Tongue (tissue), 2 donors: ENCODE results near the gene GPR78. TPM values are rescaled to one million over a fixed set of nuclear protein-coding genes. Genes with fewer than 3 reads are reported as not detected.

ENCODE experiments used
- DNase-seq: peaks from one replicate; pipeline ENCODE4 v3.0.0-alpha.2; 2015
- total RNA-seq: library from RNA; depleted of rRNA; stranded (reverse); fragments of >200 nt; gene quantifications from one replicate; pipeline ENCODE4 v1.2.3, GENCODE V29; 2014

Gene GPR78, protein sequence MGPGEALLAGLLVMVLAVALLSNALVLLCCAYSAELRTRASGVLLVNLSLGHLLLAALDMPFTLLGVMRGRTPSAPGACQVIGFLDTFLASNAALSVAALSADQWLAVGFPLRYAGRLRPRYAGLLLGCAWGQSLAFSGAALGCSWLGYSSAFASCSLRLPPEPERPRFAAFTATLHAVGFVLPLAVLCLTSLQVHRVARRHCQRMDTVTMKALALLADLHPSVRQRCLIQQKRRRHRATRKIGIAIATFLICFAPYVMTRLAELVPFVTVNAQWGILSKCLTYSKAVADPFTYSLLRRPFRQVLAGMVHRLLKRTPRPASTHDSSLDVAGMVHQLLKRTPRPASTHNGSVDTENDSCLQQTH
- 1.3 TPM for total RNA-seq

DNA sequence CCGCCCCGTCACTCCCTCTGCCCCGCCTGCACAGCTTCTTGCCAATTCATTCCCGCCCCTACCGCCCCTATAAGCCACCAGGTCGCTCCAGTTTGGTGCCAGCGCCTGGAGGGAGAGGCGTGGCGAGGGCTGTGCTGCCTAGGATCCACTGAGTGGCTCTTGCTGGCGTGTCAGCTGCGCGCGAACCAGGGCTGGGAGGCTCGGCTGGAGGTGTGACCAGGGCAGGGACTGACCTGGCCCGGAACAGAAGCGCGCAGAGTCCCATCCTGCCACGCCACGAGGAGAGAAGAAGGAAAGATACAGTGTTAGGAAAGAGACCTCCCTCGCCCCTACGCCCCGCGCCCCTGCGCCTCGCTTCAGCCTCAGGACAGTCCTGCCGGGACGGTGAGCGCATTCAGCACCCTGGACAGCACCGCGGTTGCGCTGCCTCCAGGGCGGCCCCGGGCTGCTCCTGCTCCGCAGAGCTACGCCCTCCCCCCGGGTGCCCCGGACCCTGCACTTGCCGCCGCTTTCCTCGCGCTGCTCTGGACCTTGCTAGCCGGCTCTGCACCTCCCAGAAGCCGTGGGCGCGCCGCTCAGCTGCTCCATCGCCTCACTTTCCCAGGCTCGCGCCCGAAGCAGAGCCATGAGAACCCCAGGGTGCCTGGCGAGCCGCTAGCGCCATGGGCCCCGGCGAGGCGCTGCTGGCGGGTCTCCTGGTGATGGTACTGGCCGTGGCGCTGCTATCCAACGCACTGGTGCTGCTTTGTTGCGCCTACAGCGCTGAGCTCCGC lies at the start of gene GPR78:
TSS of gene GPR78 (plus strand) at position 72 of the 773 bp plus-strand sequence. CDS start at position 663, 591 bp downstream.
- peak; percentile 86 for DNase-seq

DNA sequence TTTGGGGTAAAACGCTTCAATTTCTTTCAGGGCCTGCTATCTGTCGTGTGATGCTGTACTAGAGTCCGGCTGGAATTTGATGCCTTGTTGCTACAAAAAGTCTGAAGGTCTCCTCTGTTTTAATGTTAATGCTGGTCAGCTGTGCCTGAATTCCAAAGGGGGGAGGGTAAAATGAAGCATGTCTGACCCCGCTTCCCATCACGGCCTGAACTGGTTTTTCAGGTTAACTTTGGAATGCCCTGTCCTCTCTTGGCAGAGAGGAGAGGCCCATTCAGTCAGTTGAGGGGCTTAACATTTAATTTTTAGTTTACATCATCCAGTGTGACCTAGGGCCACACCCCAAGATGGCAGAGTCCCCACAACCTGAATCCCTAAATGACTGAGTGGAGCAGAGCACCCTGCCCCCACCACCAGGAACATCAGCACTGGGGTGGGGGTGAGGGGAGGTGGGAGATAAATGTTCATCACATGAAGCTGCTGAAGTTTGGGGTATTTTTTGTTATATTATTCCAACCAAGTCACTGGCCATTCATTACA lies 47.9 kb upstream of the GPR78 start:
- DNase-seq = no peak

DNA sequence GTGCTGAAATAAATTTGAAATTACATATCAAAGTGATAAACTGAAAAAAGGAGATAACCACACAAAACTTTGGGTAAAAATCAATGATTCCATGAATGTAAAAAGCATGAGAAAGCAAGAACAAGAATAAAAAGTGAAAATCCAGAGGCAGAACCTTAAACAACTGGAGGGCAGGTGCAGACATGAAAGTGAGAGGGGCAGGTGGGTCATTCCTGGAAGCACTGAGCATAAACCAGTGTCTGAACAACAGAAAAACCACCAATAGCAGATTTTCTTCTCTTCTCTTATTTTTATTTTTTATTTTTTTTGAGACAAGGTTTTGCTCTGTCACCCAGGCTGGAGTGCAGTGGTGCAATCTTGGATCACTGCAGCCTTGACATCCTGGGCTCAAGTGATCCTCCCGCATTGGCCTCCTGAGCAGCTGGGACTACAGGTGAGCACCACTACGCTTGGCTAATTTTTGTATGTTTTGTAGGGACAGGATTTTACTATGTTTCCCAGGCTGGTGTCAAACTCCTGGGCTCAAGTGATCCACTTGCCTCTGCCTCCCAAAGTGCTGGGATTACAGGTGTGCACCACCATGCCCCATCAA lies 46.8 kb upstream of the GPR78 start:
- no peak for DNase-seq

DNA sequence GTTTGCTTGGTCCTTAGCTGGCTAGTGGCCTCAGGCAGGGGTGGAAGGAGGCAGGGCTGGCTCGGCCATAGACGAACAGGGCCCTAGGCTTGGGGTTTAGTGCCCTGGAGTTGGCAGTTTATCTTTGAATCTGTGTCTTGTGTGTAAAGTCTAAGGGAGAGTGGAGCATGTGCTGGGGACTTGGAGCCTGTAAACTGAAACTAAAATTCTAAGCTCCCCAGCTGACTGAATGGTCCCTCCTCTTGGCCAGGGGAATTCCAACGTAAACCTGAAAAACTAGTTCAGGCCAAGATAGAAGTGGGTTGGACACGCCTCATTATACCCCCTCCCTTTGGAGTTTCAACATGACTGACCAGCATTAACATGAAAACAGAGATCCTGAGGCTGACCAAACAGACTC lies 46.1 kb upstream of the GPR78 start:
- DNase-seq = peak; percentile 76

DNA sequence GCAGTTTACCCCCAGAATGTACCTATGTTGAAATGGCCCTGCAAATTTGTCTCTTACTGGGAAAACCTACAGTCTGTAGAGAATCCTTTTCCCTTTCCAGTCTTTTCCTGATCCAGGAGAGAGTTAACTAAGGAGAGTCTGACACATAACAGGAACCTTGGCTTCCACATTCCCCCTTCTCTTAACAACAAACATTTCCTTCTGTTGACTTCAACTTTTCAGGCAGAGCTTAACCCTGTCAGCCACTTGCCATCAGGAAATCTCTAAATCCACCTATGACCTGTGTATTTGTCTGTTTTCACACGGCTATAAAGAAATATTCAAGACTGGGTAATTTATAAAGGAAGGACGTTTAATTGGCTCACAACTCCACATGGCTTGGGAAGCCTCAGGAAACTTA lies 45.6 kb upstream of the GPR78 start:
- DNase-seq = peak; percentile 16

DNA sequence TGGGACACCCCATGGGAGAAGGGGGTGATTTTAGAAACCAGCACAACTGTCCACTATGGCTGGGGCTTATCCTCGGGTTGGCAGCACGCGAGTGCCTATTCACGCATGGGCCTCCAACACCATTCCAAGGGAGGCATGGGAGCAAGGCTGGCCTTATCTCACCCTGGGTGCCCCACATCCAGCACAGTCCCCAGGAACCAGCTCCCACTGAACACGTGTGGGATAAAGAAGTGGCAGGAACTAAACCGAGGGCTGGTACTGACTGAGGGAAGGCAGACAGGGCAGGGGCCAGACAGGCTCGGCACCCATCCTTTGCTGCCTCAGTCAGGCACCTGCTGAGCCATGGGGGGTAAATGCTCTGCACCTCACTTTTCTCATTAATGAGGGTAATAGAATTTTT lies 43.7 kb upstream of the GPR78 start:
- DNase-seq = no peak

DNA sequence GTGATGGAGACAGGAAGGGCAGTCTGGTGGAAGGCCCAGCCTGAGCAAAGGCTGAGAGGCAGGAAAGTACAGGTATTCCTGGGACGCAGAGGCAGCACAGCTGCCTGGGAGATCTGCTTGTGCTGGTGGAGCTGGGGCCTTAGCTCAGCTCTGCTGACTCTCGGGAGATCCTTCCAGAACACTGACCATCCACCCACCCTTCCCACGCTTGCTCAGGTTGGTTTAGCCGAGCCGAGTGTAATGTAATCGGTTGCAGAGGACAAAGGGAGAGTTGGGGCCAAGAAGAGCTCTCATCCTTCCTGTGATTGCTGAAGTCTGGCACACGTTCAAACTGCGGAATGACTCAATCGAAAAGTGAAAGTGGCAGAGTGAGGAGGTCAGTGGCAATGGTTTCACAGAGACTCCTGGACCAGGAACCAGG lies 43.1 kb upstream of the GPR78 start:
- peak; percentile 53 for DNase-seq

DNA sequence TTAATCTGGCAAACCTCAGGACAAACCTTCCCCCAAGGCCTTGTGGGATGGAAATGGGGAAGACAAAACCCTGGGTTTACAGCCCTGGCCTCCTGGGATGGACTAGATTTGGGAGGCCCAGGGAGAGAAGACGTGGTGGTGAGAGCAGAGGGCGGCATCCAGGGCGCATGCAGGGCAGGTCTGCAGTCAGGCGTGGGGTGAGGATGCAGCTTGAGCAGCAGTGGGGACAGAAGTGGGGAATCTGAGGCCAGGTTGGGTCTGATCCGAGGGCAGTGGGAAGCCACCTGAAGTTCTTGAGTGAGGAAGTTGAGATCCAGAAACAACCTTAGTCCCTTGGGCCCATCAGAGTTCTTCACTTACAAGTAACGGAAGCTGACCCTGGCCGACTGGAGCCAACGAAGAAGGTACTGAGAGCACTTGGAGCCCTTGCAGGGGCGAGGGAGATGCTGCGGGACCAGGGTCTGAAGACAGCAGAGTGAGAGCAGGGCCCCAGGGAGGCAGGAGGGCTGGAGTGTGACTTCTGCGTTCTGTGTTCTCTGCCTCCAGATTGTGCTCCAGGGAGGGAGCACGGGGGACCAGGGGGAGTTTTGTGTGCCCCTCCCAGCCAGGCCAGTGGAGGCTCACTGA lies 42.0 kb upstream of the GPR78 start:
- DNase-seq = no peak

DNA sequence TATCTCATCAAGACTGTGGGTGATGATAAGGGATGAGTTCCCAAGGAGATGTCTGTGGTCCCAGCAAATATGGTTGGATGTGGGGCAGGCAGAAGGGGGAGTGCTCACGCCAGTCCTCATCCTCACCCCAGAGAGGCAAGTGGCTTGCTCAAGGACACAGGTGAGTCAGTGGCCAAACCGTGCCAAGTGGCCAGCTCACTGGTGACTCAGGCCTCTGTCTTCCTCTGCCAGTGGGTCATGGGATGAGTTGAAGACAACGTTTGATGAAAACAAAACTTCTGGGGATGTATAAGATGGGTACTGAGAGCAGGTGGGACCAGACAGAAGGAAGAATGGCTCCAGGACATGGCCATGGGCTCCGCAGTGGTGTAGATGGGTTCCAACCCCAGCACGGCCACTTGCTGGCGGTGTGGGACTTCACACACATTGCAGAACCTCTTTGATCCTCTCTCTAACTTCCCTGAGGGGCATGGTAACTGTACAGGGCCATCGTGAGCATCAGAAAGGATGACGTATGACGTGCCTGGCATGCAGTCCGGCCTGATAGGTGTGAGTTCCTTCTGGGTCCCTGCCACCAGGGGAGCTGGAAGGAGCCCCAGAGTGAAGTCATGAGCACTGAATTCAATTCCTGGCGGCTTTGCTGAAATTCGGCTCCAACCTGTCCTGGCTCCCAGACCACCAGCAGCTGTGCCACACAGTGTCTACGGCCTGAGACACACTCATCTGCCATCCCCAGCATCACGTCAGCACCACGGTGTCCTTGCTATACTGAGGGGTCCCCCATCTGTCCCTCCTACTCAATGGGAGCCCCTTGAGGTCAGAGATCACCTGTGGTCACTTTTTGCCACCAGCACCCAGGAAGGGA lies 41.3 kb upstream of the GPR78 start:
- DNase-seq = no peak

DNA sequence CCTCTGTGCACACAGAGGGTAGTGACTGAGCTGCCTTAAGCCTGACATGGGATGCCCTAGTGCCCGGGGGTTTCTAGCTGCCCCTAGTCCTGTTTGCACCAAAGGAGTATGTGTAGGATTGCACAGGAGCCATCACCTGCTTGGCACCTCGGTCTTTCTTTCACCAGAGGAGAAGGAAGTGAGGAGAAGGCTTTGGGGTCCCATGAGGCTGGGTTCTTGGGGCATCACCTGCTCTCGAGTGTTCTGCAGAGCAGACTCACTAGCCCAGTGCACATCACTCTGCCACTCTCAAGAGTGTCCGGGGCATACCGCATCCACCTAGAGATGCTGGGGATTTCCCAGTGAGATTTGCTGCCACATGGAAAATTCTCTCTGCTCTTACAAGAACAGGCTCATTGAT lies 40.5 kb upstream of the GPR78 start:
- DNase-seq = no peak

DNA sequence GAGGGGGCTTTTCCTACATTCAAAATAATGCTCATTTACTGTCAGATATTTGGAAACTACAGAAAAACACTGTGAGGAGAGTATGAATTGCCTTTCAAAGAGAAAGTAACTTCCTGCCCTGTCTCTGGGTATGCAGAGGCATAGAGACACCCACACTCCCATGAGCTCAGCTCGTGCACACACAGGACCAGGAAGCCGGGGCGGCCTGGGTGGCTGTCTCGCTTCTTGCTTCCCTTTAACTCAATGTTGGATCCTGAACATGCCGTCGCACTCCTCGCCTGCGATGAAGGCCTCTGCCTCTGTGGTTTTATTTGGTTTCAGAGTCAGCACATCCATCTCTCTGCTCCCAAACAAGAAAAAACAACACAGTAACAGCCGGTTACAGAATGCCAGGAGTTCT lies 40.1 kb upstream of the GPR78 start:
- DNase-seq = no peak

DNA sequence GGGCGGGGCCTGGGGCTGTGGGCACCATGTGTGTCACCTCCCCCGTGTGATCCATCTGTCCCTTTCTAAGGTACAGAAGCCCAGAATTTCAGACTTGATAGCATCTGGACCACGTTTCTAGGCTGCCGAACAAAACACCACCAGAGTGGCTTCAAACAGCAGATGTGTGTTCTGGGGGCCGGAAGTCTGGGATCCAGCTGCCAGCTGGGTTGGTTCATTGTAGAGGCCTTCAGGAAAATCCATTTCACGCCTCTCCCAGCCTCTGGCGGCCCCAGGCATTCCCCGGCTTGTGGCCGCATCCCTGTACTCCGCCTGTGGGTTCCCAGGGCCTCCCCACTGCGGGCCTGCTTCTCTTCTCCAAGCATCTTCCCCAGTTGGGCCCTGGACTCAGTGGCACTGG lies 39.6 kb upstream of the GPR78 start:
- DNase-seq = no peak

DNA sequence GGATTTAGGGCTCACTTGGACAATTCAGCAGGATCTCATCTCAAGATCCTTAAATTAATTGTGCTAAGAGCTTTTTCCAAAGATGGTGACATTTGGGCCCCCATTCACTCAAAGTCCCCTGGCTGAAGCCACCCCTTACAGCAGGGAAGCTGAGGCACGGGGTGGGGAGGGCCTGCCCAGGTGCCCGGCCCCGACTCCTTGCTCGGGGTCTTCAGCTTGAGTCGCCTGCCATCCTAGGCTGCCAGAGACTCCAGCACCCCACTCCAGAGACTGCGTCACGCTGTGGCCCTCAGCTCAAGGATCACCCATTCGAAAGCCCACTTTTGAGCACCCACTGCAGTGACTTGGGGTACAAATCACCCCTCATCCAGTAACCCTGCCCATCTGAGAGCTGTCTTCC lies 39.2 kb upstream of the GPR78 start:
- no peak for DNase-seq

DNA sequence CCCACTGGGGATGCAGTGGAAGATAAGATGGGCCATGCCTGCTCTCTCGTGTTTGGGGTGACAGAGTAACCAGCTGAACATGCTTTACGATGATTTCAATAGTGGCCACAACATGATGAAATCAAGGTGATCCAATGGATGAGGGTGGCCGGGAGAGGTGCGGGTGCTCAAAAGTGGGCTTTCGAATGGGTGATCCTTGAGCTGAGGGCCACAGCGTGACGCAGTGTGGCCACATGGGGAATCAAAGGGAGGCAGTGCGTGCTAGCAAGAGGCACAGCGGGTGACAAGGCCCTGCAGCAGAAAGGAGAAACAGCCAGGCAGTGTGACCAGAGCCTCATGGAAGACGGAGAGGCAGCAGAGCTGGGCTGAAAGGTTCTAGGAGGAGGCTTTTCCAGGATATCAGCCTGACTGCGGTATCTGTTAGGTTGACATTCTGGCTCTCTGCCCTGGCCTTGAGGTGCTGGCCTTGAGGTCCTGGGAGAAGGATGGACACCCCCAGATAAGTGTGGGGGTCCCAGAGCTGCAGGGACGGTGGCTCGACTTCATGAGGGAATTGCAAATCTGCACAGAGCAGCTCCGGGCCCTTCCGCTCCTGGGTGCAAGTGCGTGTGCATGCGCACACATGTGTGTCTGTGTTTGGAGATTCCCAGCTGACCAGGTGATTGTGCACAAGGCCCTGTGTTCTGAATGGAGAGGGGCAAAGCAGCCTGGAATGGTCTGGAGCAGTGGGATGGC lies 38.0 kb upstream of the GPR78 start:
- DNase-seq = no peak

DNA sequence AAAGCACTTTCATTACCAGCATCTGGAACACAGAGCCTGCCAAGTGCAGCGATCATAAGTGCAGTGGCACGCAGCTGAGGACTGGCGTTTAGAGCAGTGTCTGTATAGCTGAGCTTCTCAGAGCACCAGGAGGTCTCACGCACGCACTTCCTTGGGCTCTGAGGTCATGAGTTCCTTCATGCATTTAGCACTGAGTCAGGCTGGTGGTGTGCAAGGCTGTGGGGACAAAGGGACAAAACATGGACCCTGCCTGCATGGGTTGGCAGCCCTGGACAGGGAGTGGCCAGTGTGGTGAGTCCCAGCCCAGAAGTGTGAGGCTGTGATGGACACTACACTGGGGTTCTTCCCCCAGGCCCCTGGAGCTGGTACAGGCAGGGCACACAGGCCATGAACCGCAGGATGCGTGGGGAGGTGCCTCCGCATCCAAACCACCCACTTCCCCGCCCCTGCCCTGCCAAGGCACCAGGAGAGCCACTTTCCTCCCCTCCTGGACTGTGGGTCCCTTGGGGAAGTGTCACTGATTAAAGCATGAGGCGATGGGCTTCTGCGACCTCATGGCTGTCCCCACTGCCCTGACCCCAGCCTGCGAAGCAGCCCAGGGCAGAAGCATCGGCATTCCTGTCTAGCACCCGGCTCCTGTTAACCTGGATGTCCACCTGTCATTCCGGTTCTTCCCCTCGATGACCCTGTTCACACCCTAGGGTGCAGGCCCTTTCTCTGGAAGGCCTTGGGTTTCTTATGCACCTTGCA lies 37.2 kb upstream of the GPR78 start:
- no peak for DNase-seq

DNA sequence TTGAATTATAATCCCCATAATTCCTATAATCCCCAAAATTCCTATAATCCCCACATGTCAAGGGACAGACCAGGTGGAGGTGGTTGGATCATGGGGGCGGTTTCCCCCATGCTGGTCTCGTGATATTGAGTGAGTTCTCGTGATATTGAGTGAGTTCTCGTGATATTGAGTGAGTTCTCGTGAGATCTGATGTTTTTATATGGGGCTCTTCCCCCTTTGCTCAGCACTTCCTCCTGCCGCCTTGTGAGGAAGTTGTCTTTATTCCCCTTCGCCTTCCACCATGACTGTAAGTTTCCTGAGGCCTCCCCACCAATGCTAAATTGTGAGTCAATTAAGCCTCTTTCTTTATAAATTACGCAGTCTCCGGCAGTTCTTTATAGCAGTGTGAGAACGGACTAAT lies 36.6 kb upstream of the GPR78 start:
- no peak for DNase-seq

DNA sequence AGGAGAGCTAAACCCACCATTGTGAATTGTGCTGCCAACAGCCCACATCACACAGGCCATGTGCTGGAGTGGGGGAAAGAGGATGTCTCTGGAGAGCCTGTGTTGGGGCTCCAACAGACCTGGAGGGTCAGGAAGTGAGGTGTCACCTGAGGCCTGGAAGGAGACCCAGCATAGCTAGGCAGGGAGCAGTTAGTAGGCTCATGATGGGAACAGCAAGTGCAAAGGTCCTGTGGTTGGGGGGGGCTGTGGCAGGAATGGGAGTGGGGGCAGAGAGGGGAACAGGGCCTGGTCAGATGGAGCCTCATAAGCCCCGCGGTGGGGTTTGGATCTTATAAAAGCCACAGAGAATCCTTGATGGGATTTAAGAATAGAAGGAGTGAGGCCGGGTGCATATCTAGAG lies 35.9 kb upstream of the GPR78 start:
- DNase-seq = no peak

DNA sequence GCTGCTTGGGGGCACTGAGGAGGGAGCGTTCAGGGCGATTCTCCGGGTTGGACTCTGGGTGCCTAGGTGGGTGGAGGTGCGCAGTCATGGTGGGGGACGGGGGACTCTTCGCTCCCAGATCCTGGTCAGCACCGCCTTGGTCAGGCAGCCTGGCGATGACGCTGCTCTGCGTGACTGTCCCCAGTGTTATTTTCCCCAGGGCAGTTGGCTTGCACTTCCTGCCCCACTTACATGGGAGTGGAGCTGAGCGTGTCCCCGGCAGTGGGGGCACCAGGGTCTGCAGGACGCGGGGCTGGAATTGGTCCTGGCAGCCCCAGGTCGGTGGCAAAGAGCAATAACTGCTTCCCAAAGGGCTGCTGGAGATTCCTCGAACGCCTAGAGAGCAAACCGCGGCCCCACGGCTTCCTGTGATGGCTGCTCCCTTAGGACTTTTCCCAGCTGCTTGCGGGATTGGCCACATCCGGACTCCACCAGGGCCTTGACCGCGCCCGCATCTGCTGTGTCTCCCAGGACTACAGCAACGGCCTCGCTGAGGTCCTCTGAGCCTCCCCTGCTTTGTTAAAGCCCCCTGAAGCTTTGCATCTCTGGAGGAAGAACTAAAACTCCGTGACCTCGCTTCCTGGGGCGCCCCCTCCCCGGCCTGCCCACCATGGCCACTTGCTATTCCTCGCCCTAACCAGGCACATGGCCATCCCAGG lies 35.3 kb upstream of the GPR78 start:
- peak; percentile 17 for DNase-seq

DNA sequence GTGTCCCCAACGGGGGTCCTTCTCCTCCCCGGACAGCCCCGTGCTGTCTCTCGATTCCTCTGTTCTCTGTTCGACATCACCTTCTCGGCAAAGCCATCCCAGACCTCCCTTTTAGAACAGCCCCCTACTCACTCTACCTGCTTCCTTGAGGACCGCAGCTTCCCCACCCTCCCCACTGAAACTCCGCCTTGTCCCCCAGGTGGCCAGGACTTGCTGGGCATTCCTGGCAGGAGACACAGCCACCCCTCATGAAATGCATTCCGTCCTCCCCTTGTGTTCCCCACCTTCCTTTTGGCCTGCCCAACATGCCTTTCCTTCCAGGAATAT lies 34.8 kb upstream of the GPR78 start:
- no peak for DNase-seq

DNA sequence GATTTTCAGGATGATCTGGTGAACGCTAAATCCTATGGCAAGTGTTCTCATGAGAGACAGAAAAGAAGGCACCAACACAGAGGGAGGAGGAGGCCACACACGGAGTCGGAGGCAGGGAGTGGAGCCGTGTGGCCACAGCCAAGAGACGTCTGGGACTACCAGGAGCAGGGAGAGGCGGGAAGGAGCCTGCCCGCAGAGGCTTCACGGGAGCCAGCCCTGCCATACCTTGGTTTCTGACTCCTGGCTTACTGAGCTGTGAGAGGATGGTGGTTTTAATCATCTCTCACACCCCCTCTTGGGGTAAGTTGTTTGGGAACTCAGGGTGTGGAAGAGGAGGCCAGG lies 33.5 kb upstream of the GPR78 start:
- no peak for DNase-seq
